Activated T-cell treated with anti-CD3 and anti-CD28 coated beads for 24 hours (primary cell): Measurements from ENCODE around the gene IL1RAPL2.
"Not testable (repeated sequence)": the region's sequence is repeated elsewhere in the genome, so short reads cannot be mapped to it uniquely, and the experiment has no call there.

Experiments
- DNase-seq: peaks from one replicate; pipeline ENCODE4 v3.0.0-alpha.2; 2020; ENCODE audit warnings: low read depth

IL1RAPL2 gene

DNA sequence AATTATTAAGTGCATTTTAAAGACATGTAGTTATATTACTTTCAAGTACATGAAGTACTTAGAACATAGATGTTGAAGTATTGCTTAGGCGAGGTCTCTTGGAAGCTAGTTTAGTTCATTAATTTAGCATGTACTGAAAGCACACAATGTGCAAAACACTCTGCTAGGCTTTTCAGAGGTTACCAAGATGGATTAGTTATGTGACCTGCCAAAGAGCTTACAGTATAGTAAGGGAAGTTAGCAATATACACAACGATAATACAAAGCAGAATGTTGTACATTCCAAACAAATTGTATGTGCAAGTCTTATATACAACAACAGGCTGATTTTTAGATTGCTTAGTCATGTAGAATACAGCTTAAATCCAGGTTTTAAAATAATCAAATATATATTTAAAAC, 1137.9 kb downstream of the IL1RAPL2 start:
- no peak for DNase-seq

- no peak for DNase-seq
Observed at GRCh38 chrX:105706041-105706440, 1140.0 kb downstream of the IL1RAPL2 start.

- no peak for DNase-seq
Observed at GRCh38 chrX:105711805-105712204, 1145.8 kb downstream of the IL1RAPL2 start.

- no peak for DNase-seq
Observed at GRCh38 chrX:105715746-105716145, 1149.7 kb downstream of the IL1RAPL2 start.

- DNase-seq = no peak
Observed at GRCh38 chrX:105723966-105724735, 1158.2 kb downstream of the IL1RAPL2 start.

DNA sequence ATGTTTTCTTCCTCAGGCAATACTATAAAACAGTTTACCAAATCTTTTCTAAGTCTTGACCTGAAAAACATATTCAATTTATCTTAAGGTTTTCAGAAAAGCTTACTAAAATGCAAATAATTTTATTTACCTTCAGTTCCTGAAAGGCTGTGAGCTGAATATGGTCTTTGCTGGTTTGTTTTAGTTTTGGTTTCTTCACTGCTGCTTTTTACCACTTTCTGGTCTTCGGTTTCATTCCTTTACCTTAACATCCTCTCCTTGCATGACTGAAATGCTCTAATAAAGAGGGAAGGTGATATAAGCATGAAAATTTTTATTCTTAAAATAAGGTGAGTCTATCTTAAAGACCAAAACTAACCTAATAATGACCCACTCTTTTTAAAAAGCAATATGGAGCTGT, 1159.2 kb downstream of the IL1RAPL2 start:
- DNase-seq = no peak

DNA sequence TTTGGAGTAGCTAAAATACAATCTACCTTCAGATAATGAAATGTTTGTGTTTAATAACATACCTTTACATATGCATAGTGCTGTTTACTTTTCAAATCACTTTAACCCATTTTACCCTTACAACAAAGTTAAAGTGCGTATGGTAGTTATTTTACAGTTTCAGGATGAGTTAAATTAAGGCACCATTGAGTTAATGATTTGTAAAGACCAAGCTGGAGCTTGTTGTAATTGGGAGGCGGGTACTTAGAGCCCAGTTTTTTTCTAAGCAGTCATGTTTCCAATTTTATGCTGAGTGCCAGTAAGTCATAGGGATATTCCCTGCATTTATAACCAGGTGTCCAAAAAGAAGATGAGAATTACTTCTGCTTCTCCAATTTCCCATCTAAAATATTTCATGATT, 1172.2 kb downstream of the IL1RAPL2 start:
- DNase-seq = no peak

GRCh38 chrX:105744291-105744690, 1178.3 kb downstream of the IL1RAPL2 start:
- DNase-seq = no peak

DNA sequence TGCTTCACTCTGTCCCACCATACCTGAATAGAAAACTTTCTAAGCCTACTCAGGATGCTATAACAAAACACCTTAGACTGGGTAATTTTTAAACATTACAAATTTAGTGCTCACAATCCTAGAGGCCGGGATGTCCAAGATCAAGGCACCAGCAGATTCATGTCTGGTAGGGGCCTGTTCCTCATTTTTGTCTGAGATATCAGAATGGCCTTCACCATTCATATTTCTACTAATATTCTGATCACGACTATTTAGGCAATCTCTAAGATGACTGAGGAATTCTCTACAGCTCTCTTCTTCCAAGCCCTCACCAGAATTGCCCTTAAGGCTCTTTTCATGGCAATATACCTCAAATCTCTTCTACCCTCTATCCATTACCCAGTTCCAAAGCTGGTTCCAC, 1178.9 kb downstream of the IL1RAPL2 start:
- DNase-seq = no peak

- DNase-seq = no peak
Observed at GRCh38 chrX:105745863-105746262, 1179.9 kb downstream of the IL1RAPL2 start.

DNA sequence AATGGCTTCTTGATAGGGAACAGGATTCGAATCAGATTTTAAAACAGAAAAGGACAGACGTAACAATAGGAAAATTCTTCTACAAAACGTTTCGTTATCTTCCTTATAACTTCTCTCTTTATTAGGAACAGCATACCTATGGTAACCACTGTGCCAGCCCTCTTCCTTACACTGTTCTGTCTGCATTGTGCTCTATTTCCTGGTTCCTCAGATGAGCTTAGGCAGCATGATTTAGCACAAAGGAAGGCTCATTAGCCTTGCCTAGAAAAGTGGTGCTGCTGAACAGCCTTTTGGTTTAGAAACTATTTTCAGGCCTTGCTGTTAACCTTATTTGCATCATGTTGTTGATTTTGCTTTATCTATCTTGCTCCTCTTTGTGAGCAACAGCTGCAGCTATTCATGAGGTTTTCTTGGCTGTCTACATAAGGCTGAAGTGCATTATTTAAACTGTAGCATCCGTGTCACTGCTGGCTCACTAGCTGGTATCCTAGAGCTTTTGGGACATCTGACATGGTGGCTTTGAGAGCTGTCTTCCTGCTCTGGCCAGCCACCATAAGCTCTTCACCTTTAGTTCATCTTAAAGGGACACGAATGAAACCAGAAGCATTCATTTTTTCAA, 1186.4 kb downstream of the IL1RAPL2 start:
- DNase-seq = no peak

- DNase-seq = no peak
Observed at GRCh38 chrX:105753411-105753810, 1187.4 kb downstream of the IL1RAPL2 start.

GRCh38 chrX:105754286-105754964, 1188.4 kb downstream of the IL1RAPL2 start:
- DNase-seq = no peak

- no peak for DNase-seq
Observed at GRCh38 chrX:105755109-105755508, 1189.1 kb downstream of the IL1RAPL2 start.

DNA sequence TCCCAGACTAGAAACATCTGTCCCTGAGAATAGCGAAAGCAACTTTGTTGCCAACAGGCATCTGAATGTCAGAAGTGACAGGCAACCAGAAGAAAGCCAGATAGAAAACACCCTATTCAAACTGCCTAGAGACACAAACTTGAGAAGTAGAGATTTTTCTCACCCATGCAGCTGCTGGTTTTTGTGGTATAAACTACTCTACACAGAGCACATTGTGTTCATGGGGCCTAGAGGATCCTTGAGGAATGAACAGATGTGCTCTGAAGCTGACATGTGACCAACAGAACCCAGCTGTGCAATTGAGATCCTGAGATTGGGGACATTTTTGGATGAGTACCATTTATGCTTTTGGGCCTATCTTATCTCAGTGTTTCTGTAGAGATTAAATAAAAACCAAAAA, 1192.8 kb downstream of the IL1RAPL2 start:
- no peak for DNase-seq

DNA sequence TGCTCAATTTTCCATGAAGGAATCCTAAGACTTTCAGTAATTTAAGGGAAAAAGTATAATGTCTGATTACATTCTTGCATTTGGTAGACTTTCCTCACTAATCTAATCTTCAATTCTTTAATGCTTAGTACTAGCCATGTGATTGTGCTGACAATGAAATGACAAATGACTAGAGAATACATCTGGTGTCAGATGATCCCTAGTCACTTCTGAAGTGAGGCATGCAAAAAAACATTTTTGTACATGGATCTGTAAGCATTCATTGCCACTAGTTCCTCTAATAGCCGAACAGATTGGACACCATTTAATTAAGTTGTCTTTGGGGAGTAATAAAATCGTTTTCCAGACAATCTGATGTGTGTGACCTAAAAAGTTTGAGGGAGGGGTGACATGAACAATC, 1193.6 kb downstream of the IL1RAPL2 start:
- no peak for DNase-seq

GRCh38 chrX:105765691-105766090, 1199.7 kb downstream of the IL1RAPL2 start:
- no peak for DNase-seq

DNA sequence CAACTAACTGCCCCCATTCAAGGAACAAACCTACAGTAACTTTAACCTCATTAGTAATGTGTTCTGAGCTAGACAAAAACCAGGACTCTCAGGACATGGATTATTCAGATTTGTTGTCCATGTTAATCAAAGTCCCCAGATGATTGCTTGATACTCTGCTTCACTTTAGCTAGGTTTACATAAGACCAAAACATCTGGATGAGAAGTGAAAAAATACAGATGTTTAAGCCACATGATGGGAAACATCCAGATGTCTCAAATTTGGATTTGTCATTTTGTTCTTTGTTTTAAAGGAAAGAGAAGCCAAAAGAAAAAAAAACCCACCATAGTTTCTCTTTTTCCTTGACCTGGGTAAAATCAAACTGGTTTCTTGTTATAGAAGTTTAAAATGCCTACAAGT, 1207.8 kb downstream of the IL1RAPL2 start:
- no peak for DNase-seq

DNA sequence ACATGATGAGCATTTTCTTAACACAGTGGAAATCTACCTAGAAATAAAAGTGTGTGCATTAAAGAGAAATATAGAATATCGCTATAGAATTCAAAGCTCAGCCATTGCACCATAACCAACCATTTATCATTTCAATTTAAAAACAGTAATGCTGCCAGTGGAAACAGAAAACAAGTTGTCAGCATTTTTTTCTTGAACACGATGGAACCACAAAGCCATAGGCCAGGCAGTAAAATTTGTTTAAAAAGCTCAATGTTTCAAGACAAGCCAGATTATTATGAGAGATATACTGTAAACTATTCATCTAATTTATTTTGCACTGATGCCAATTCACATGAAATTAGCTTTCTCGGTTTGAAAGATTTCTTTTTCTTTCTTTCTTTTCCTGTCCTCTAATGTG, 1209.7 kb downstream of the IL1RAPL2 start:
- DNase-seq = no peak

DNA sequence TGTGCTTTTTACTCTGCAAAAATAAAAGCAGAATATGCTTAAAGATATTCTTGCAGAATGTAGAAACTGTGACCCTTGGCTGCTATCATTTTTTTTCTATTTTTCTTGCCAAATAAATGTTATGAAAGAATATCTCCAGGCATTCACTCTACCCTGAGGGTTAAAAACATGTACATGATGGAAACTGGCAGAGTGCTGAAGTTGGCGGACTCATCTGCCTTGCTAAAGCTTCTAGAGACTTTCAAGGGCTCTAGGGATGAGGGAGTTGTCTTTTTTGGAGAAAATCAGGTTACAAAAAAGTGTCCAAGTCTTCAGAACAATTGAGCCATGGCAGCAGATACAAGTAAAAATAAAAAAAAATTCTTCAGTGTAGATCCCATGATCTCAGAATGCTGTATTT, 1215.8 kb downstream of the IL1RAPL2 start:
- DNase-seq = no peak

DNA sequence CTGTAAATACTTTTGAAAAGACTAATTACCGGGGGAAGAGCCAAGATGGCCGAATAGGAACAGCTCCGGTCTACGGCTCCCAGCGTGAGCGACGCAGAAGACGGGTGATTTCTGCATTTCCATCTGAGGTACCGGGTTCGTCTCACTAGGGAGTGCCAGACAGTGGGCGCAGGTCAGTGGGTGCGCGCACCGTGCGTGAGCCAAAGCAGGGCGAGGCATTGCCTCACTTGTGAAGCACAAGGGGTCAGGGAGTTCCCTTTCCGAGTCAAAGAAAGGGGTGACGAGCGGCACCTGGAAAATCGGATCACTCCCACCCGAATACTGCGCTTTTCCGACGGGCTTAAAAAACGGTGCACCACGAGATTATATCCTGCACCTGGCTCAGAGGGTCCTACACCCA, 1230.9 kb downstream of the IL1RAPL2 start:
- not testable (repeated sequence) for DNase-seq

DNA sequence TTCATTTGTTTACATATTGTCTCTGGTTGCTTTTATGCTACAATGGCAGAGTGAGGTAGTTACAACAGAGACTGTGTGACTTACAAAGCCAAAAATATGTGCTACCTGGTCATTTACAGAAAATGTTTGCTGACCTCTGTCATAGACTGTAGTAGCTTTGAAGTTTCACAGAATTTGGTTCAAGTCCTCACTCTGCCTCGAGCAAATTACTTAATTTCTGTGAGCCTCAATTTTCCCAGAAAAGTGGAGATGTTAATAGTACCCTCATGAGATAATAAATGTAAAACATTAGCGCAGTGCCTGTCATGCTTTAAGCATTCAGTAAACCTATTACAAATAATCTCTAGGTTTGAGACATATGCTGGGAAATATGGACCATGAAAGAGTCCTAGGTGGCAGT, 1237.9 kb downstream of the IL1RAPL2 start:
- DNase-seq = no peak

DNA sequence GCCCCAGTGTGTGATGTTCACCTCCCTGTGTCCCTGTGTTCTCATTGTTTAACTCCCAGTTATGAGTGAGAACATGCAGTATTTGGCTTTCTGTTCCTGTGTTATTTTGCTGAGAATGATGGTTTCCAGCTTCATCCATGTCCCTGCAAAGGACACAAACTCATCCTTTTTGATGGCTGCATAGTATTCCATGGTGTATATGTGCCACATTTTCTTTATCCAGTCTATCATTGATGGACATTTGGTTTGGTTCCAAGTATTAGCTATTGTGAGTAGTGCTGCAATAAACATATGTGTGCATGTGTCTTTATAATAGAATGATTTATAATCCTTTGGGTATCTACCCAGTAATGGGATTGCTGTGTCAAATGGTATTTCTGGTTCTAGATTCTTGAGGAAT, 1239.7 kb downstream of the IL1RAPL2 start:
- DNase-seq = not testable (repeated sequence)
